Central memory CD4-positive, alpha-beta T cell (primary cell): Measurements from ENCODE around the gene GLIS1.

ENCODE experiments used
- DNase-seq: peaks from one replicate; pipeline ENCODE4 v3.0.0; 2022

GLIS1 gene

GRCh38 chr1:53543778-53544695 is 194.9 kb downstream of the GLIS1 start:
- no peak for DNase-seq

GRCh38 chr1:53543130-53543777 is 195.7 kb downstream of the GLIS1 start:
- no peak for DNase-seq

GRCh38 chr1:53542551-53542950 is 196.4 kb downstream of the GLIS1 start:
- DNase-seq, result no peak

GRCh38 chr1:53541761-53542550 is 197.0 kb downstream of the GLIS1 start:
- no peak for DNase-seq

- no peak for DNase-seq
These were observed 197.7 kb downstream of the GLIS1 start for GRCh38 chr1:53541263-53541625.

- no peak for DNase-seq
These were observed 198.2 kb downstream of the GLIS1 start for GRCh38 chr1:53540604-53541262.

- DNase-seq, result no peak
These were observed 199.0 kb downstream of the GLIS1 start for GRCh38 chr1:53539711-53540603.

GRCh38 chr1:53539226-53539625 is 199.7 kb downstream of the GLIS1 start:
- DNase-seq, result no peak

- no peak for DNase-seq
These were observed 202.4 kb downstream of the GLIS1 start for GRCh38 chr1:53536606-53537005.

- DNase-seq, result no peak
These were observed 203.1 kb downstream of the GLIS1 start for GRCh38 chr1:53535846-53536245.

- no peak for DNase-seq
These were observed 203.7 kb downstream of the GLIS1 start for GRCh38 chr1:53535226-53535625.

GRCh38 chr1:53532912-53533311 is 206.1 kb downstream of the GLIS1 start:
- DNase-seq, result no peak

GRCh38 chr1:53532377-53532776 is 206.6 kb downstream of the GLIS1 start:
- no peak for DNase-seq

GRCh38 chr1:53530550-53530949 is 208.4 kb downstream of the GLIS1 start:
- no peak for DNase-seq

GRCh38 chr1:53529555-53529954 is 209.4 kb downstream of the GLIS1 start:
- DNase-seq, result no peak

- DNase-seq, result no peak
These were observed 211.6 kb downstream of the GLIS1 start for GRCh38 chr1:53527368-53527767.

- DNase-seq, result no peak
These were observed 212.4 kb downstream of the GLIS1 start for GRCh38 chr1:53526451-53527101.

GRCh38 chr1:53525595-53525994 is 213.4 kb downstream of the GLIS1 start:
- no peak for DNase-seq

GRCh38 chr1:53524428-53525375 is 214.3 kb downstream of the GLIS1 start:
- DNase-seq, result no peak

GRCh38 chr1:53521924-53522552 is 216.9 kb downstream of the GLIS1 start:
- no peak for DNase-seq
